Vagina (tissue), 2 donors: ENCODE results near the gene MEIS1. TPM values are rescaled to one million over a fixed set of nuclear protein-coding genes. Genes with fewer than 3 reads are reported as not detected.

Experiments
- DNase-seq, 2 donors: peaks; one replicate each; pipeline ENCODE4 v3.0.0-alpha.2; 2017; ENCODE audit errors: extremely low spot score in 2 of 2
- H3K27ac ChIP-seq: fragments of 200-600 bp; sonication (generic); one replicate; pipeline ENCODE4 v1.5.1; 2019
- H3K27me3 ChIP-seq: fragments of 200-600 bp; sonication (generic); one replicate; pipeline ENCODE4 v1.5.1; 2019
- H3K36me3 ChIP-seq, 2 donors: fragments of 200-600 bp; sonication (generic); one replicate each; pipeline ENCODE4 v1.5.1; 2017 to 2019
- H3K4me1 ChIP-seq: fragments of 200-600 bp; sonication (generic); one replicate; pipeline ENCODE4 v1.5.1; 2019
- H3K4me3 ChIP-seq, 2 donors: fragments of 200-600 bp; sonication (generic); 1 replicate in 1 of 2; 2 replicates in 1 of 2; pipeline ENCODE4 v1.5.1; 2016 to 2019
- H3K9me3 ChIP-seq: fragments of 200-600 bp; sonication (generic); one replicate; pipeline ENCODE4 v1.5.1; 2019
- POLR2A ChIP-seq, 2 donors: fragments of 450-650 bp; IDR thresholded peaks; one replicate each; pipeline ENCODE4 v1.6.1; 2017; ENCODE audit warnings: antibody characterized with exemption in 2 of 2, mild to moderate bottlenecking in 2 of 2, moderate library complexity in 2 of 2
- POLR2AphosphoS5 ChIP-seq, 2 donors: sonication (generic); formaldehyde crosslinking; IDR thresholded peaks; one replicate each; pipeline ENCODE4 v1.9.0; 2017; ENCODE audit warnings: antibody characterized with exemption in 2 of 2, mild to moderate bottlenecking in 2 of 2, low read depth in 1 of 2; ENCODE audit not compliant: insufficient read depth in 1 of 2
- intact Hi-C: fragments of 100-400 bp; cut with DNase I; formaldehyde crosslinking; loops from one replicate; pipeline ENCODE4 v1.15.1; 2023
- total RNA-seq: library from RNA; depleted of rRNA; stranded (reverse); fragments of >200 nt; gene quantifications from one replicate; pipeline ENCODE4 v1.2.3, GENCODE V29; 2016
- TF ChIP-seq, protein P1 (sequence below), 3 experiments: fragments of 450-650 bp in 2 of 3; fragments of 200-600 bp in 1 of 3; sonication (generic) in 1 of 3; IDR thresholded peaks; one replicate each; pipeline ENCODE4 v1.5.1; 2017 to 2019; ENCODE audit warnings: antibody characterized with exemption in 3 of 3, mild to moderate bottlenecking in 2 of 3, moderate library complexity in 2 of 3

MEIS1 gene
- total RNA-seq, 1 donor from 2014 or later: 80.5 TPM

DNA sequence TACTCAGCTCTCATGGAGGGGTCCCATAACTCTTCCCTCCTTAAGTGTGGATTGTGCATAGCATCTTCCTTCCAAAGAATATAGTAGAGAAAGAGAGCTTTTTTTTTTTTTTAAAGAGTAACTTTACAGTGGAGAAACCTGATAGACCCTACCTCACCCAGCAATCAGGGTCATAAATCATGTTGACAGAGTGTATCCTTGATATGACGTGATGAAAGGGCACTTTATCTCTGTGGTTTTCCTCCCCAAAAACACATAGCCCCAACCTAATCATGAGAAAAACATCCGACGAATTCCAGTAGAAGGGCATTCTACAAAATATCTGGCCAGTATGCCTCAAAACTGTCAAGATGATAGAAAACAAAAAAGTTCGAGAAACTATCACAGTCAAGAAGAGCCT is 29.5 kb upstream of the MEIS1 start:
- Histone ChIP-seq H3K27ac (no peak overlapping the region), H3K4me3 (no peak overlapping the region), H3K4me1 (no peaks in the 10 kb centered on the region), H3K27me3 (no peaks in the 10 kb centered on the region), H3K9me3 (no peaks in the 10 kb centered on the region), H3K36me3 (no peaks in the 10 kb centered on the region)
- intact Hi-C loops: no loop called here
- TF ChIP-seq, protein P1, sequence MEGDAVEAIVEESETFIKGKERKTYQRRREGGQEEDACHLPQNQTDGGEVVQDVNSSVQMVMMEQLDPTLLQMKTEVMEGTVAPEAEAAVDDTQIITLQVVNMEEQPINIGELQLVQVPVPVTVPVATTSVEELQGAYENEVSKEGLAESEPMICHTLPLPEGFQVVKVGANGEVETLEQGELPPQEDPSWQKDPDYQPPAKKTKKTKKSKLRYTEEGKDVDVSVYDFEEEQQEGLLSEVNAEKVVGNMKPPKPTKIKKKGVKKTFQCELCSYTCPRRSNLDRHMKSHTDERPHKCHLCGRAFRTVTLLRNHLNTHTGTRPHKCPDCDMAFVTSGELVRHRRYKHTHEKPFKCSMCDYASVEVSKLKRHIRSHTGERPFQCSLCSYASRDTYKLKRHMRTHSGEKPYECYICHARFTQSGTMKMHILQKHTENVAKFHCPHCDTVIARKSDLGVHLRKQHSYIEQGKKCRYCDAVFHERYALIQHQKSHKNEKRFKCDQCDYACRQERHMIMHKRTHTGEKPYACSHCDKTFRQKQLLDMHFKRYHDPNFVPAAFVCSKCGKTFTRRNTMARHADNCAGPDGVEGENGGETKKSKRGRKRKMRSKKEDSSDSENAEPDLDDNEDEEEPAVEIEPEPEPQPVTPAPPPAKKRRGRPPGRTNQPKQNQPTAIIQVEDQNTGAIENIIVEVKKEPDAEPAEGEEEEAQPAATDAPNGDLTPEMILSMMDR (IDR thresholded peaks at IDR 0.05): no peak
- no peak for TF ChIP-seq POLR2AphosphoS5 (IDR thresholded peaks at IDR 0.05; ENCODE audit: insufficient read depth in 1 of 2, low read depth in 1 of 2)
- TF ChIP-seq POLR2A (IDR thresholded peaks at IDR 0.05): no peak
- DNase-seq: no peak

DNA sequence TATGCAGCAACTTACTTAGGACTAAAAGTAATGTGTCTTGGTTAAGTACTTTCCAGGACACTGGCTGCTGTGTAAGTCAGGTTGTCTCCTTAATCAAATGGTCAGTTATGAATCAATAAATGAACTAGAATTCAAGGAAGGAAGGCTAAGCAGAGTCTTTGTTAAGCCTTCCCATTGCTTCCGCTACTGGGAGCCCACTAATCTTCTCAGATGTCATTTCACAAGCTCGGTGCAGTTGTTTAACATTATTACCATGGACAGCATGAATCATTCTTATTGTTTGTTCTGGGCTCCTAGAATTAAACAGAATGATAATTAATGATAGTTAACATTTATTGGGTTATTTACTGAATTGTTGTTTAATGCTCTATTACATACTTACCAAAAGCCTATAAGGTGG is 26.0 kb upstream of the MEIS1 start:
- Histone ChIP-seq H3K4me1 (no peaks in the 10 kb centered on the region), H3K27ac (no peak overlapping the region), H3K9me3 (no peaks in the 10 kb centered on the region), H3K4me3 (no peak overlapping the region), H3K36me3 (no peaks in the 10 kb centered on the region), H3K27me3 (no peaks in the 10 kb centered on the region)
- DNase-seq: no peak
- intact Hi-C loops: no loop called here
- TF ChIP-seq POLR2AphosphoS5 (IDR thresholded peaks at IDR 0.05; ENCODE audit: insufficient read depth in 1 of 2, low read depth in 1 of 2): no peak
- TF ChIP-seq, protein P1 (IDR thresholded peaks at IDR 0.05): no peak

DNA sequence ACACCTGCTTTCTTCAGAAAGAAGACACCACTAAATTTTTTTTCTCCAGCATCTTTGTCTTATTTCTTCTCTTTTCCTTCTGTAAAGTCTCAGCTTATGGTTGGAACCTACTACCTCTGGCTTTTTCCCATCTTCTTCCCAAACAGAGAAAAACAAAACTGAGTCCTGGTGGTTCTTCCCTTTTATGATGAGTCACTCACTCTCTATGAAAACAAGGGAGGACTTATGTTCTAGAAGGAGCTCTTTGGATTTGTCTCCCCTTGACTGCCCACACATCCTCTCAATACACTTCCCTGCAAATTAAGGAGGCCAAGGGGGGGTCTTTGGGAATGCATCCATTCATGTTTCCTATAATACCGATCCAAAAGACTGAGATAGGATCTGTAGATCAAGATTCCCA is 22.1 kb upstream of the MEIS1 start:
- Histone ChIP-seq H3K9me3 (no peaks in the 10 kb centered on the region), H3K27ac (no peak overlapping the region), H3K36me3 (no peaks in the 10 kb centered on the region), H3K27me3 (no peaks in the 10 kb centered on the region), H3K4me1 (no peaks in the 10 kb centered on the region), H3K4me3 (no peak overlapping the region)
- TF ChIP-seq POLR2A (IDR thresholded peaks at IDR 0.05) (no peak), POLR2AphosphoS5 (IDR thresholded peaks at IDR 0.05; ENCODE audit: insufficient read depth in 1 of 2, low read depth in 1 of 2) (no peak)
- TF ChIP-seq, protein P1 (IDR thresholded peaks at IDR 0.05): no peak
- intact Hi-C loops: no loop called here
- no peak for DNase-seq

DNA sequence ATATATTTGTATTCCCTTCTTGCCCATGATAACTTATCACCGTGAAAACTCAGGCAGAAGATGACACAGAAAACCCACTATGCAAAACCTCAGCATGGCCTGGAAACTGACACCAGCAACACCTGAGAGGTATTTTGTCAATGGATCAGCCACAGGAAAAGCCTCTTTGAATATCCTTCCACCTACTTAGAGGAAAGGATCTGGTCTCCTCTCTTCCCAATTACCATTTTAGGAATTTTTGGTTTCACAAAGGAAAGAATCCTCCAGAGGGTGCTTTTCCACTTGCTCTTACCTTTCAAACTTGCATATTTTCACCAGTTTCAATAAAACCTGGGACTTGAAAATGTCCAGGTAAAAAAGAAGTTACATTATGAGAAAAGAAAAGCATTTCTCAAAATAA is 20.0 kb upstream of the MEIS1 start:
- Histone ChIP-seq H3K4me1 (no peaks in the 10 kb centered on the region), H3K4me3 (no peak overlapping the region), H3K36me3 (no peaks in the 10 kb centered on the region), H3K27me3 (no peaks in the 10 kb centered on the region), H3K27ac (no peak overlapping the region), H3K9me3 (no peaks in the 10 kb centered on the region)
- no peak for TF ChIP-seq POLR2AphosphoS5 (IDR thresholded peaks at IDR 0.05; ENCODE audit: insufficient read depth in 1 of 2, low read depth in 1 of 2)
- TF ChIP-seq POLR2A (IDR thresholded peaks at IDR 0.05): no peak
- TF ChIP-seq, protein P1 (IDR thresholded peaks at IDR 0.05): no peak
- intact Hi-C loops: no loop called here
- DNase-seq: no peak

DNA sequence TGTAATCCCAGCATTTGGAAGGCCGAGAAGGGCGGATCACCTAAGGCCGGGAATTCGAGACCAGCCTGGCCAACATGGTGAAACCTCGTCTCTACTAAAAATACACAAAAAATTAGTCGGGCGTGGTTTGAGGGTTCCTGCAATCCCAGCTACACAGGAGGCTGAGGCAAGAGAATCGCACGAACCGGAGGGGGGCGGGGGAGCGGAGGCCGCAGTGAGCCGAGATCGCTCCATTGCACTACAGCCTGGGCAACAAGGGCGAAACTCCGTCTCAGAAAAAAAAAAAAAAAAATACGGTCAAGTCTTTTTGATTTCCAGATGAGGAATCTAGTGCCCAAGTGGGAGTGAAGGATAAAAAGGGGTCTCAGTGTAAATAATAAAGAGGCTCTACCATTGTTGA is 16.5 kb upstream of the MEIS1 start:
- Histone ChIP-seq H3K4me3 (no peak overlapping the region), H3K9me3 (no peaks in the 10 kb centered on the region), H3K36me3 (no peaks in the 10 kb centered on the region), H3K27me3 (no peaks in the 10 kb centered on the region), H3K27ac (no peak overlapping the region), H3K4me1 (no peaks in the 10 kb centered on the region)
- TF ChIP-seq, protein P1 (IDR thresholded peaks at IDR 0.05): no peak
- TF ChIP-seq POLR2AphosphoS5 (IDR thresholded peaks at IDR 0.05; ENCODE audit: insufficient read depth in 1 of 2, low read depth in 1 of 2) (no peak), POLR2A (IDR thresholded peaks at IDR 0.05) (no peak)
- DNase-seq: no peak
- intact Hi-C loops: no loop called here
